Measurements from ENCODE around the gene DUS2.
A peak's percentile ranks its signal among the peaks of the same experiment; 100 is the strongest.

DUS2 gene

GRCh38 chr16:68046106-68046505 is 23.0 kb downstream of the DUS2 start:
- DNase-seq (ENCODE audit: low read depth in 2 of 2) = no peak

- no peak for DNase-seq (ENCODE audit: low read depth in 2 of 2)
Observed at GRCh38 chr16:68047987-68048386, 24.9 kb downstream of the DUS2 start.

DNA sequence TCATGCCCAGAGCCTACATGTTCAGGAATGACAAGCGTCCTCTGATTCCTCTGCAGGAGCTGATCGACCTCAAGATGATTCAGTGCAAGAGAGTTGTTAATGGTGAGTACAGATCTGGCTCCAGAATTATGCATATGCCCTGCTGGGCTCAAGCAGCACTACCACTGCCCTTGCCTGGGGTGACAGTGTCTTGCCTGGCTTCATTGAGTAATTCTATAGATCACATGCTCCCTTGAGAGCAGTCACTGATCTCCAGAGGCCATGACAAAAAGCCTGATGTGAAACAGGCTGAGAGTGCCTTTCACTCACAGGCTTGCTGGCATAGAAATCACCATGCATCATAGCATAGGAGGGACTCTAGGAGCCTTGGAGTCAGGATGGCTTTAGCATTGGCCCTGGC is 26.4 kb downstream of the DUS2 start:
- no peak for DNase-seq (ENCODE audit: low read depth in 2 of 2)

GRCh38 chr16:68055395-68055794 is 32.3 kb downstream of the DUS2 start:
- DNase-seq (ENCODE audit: low read depth in 2 of 2) = no peak

DNA sequence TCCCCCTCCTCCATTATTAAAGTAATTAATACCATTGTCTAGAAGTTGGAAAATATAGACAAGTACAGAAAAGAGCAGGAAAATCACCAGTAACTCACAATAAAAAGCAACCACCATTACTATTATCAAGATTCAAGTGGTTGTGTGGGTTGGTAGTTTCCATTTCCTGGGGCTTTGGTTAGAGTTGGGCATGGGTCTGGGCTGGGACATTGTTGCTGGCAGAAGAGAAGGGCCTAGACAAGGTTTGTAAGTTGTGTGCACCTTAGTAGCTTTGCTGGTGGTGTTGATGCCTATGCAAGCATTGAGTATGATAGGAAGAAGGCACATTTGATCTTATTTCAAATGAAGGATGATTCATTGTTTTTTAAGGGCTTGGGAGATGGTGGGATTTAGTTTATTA is 36.7 kb downstream of the DUS2 start:
- no peak for DNase-seq (ENCODE audit: low read depth in 2 of 2)

DNA sequence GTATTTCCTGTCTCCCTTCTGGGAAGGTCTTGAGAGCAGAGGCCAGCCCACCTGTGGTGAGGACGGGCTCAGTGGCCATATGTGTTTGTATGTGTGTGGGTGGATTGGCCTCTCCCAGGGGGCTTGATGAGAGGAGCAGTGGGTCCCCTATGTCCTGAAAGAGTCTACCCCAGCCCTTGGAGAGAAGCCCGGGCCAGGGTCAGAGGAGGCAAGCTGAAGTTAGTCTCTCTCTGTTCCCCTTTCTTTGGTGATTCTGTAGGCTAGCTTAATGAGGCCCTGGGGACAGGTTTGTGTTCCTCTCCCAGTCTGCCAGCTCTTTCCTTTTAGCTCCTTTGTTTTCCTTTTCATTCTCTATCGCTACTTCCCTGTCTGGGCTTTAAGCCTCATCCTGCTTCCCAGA is 38.3 kb downstream of the DUS2 start:
- no peak for DNase-seq (ENCODE audit: low read depth in 2 of 2)

GRCh38 chr16:68062910-68063393 is 39.9 kb downstream of the DUS2 start:
- DNase-seq (ENCODE audit: low read depth in 2 of 2) = no peak

DNA sequence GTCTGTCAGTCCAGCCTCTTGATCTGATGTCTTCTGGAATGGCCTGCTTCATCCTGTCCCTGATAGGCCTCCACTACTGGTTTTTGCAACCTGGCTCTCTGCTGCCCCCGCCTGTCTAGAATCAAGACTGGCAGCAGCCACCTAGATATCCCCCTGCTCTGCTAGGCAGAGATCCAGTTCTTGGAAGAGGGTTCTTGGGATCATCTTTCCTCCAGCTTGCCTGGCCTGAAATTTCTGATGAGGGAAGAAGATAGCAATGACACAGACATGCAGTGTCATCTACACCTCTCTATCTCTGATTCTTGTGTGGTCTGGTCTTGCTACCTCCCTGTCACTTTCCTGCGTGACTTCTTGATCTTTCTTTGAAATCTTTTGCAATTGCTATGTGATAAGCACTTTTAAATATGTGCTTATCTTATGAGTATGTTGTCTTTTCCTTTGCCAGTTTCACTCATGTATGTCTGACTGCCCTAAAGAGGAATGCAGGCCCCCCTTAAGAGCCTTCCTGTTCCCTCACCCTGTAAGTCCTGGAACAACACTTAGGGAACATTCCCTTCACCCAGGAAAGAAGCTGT is 41.8 kb downstream of the DUS2 start:
- DNase-seq (ENCODE audit: low read depth in 2 of 2) = peak; percentile 40 to 43

DNA sequence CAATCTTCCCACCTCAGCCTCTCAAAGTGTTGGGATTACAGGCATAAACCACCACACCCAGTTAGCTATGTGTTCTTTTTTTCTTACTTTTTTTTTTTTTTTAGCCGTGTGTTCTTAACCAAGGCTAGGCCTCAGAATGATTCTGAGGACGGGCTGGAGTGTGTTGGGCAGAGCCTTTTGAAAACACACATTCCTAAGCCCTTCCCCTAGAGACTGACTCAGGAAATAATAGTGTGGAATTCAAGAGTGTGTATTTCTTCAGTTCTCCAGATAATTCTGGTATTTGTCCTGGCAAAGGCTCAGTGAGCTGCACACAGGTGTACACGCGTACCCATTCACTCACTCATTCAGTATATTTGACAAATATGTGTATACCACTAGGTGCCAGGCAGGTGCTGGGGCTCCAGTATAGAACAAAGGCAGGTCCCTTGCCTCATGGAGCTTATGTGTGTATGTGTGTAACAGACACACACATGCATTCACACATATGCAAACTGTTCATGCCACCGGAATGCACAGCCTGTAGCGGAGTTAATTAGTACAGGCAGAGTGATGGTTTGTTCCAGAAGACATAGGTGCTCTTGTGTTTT is 42.7 kb downstream of the DUS2 start:
- DNase-seq (ENCODE audit: low read depth in 2 of 2) = peak; percentile 54 to 55

- DNase-seq (ENCODE audit: low read depth in 2 of 2) = no peak
Observed at GRCh38 chr16:68066763-68067162, 43.7 kb downstream of the DUS2 start.

GRCh38 chr16:68068926-68069325 is 45.8 kb downstream of the DUS2 start:
- DNase-seq (ENCODE audit: low read depth in 2 of 2) = no peak

DNA sequence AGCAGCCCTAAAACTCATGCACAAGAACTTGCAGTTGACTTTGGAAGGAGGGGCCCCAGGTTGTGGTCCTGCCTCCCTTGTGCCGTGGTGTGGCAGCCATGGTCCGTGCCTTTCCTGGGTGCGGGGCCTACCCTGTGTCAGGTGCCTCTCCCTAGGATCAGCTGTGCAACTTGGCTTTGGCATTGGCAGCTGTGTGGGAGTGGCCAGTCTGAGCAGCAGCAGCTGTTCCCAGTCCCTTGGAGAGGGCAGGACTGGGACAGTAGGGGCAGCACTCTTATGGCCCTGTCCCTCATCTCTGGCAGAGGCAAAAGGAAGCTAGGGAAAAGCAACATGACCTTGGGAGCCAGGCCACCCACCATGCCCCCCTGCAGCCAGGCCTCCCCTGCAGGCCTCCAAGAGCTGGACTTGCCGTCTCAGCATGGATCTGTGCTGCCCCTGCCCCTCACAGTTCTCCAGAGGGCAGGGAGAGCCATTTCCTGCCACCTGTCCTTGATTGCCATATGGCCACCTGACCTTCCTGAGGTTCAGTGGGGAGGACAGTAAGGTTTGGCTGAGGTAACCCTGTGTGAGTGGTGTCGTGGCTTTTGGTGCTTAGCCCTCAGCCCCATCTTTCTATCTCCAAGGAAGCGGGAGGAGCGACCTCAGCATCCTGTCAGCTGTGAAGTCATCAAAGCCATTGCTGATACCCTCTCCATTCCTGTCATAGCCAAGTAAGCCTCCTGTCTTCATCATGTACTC is 46.6 kb downstream of the DUS2 start:
- DNase-seq (ENCODE audit: low read depth in 2 of 2) = no peak

GRCh38 chr16:68070249-68070730 is 47.2 kb downstream of the DUS2 start:
- no peak for DNase-seq (ENCODE audit: low read depth in 2 of 2)

DNA sequence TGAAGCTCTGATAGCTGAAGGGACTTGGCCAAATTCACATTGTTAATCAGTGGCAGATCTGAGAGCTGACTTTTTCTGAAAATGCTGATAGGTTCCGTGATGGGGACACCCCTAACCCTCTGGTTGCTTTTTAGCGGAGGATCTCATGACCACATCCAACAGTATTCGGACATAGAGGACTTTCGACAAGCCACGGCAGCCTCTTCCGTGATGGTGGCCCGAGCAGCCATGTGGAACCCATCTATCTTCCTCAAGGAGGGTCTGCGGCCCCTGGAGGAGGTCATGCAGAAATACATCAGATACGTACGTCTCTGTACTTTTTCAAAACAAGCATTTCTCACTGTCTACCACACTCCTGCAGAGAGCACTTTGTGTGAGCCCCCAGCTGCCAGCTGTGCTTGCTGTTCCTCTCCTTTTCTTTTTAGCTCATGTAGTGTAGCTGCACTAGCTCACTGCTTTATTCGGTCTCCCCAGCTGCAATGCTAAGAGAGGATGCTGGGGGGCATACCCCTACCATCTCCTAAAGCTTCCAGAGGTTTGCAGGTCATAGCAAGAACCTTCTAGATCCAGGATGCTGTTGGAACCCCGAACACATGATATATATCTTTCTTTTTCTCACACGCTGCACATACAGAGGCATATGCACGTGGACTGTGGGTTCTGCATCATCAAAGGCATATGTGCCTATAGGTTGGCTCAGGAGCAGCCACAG is 47.9 kb downstream of the DUS2 start:
- no peak for DNase-seq (ENCODE audit: low read depth in 2 of 2)

- DNase-seq (ENCODE audit: low read depth in 2 of 2) = no peak
Observed at GRCh38 chr16:68071518-68071901, 48.4 kb downstream of the DUS2 start.

- DNase-seq (ENCODE audit: low read depth in 2 of 2) = no peak
Observed at GRCh38 chr16:68072038-68072695, 49.1 kb downstream of the DUS2 start.

DNA sequence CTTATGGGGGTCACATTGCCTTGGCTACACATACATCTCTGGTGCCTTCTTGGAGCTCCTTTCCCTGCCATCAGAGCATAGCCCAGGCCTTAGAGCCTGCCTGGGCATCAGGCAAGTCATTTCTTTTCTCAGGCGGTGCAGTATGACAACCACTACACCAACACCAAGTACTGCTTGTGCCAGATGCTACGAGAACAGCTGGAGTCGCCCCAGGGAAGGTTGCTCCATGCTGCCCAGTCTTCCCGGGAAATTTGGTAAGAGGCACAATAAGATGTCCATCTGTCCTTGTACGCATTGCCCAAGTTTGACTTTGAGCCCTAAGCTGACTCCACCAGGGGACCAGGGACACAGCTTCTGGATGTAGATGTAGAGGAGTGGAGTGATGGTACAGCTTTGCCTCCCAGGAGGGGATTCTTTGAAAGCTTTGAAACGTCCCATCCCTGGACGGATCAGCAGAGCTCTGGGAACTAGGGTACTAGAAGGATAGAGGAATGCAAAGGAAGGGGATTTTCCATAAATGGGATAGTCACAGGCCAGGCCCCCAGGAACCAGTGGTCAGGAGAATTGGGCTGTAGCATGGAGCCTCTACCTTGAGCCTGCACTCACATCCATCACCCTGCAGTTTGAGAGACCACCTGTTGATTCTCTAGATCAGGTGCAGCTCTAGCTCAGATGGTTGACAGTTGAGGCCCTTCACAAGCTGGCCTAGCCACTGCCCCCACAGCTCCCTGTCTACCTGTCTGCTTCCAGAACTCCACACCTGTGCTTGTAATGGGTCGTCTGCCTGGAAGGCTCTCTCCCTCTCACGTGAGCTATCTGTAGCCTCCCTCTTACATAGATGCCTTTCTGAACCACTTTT is 51.0 kb downstream of the DUS2 start:
- no peak for DNase-seq (ENCODE audit: low read depth in 2 of 2)

- DNase-seq (ENCODE audit: low read depth in 2 of 2) = no peak
Observed at GRCh38 chr16:68074850-68075555, 51.9 kb downstream of the DUS2 start.

DNA sequence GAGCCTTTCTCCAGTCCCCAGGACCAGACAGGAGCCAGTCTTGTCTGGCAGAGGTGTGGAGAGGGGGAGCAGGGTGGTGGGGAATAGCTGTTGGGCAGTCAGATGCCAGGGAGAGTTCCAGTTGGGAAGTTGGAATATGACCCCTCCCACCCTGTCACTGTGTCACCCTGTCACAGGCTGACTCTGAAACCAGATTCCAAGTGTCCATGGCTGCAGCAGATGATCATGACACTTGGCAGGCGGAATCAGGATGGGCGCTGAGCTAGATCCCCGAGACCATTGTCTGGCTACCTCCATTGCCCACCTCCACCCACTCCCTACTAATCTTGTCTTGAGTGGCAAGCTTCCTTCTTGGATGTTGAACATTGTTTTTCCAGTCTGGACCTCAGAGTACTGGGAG is 52.9 kb downstream of the DUS2 start:
- DNase-seq (ENCODE audit: low read depth in 2 of 2) = no peak

GRCh38 chr16:68076560-68076959 is 53.5 kb downstream of the DUS2 start:
- no peak for DNase-seq (ENCODE audit: low read depth in 2 of 2)

Data from fibroblast of skin of left quadriceps (primary cell).